Psoas muscle (tissue), 8 donors: ENCODE measurements around the gene PRTG. TPM values are rescaled to one million over a fixed set of nuclear protein-coding genes. Genes with fewer than 3 reads are reported as not detected.

Source experiments
- ATAC-seq, 4 donors: fragments of 200-7000 bp; cut with Tn5 transposase; one replicate each; pipeline ENCODE4 v1.9.1; 2020; ENCODE audit warnings: moderate library complexity in 3 of 4, mild to moderate bottlenecking in 2 of 4
- DNase-seq, 2 donors: peaks; one replicate each; pipeline ENCODE4 v3.0.0-alpha.2; 2020
- H3K27ac ChIP-seq: fragments of 200-600 bp; one replicate; pipeline ENCODE4 v1.8.0; 2022
- H3K27me3 ChIP-seq, 3 donors: fragments of 200-600 bp in 1 of 3; one replicate each; pipeline versions ENCODE4 v1.6.1 to v1.8.0; 2013 to 2022; ENCODE audit warnings: low read length in 2 of 3, mild to moderate bottlenecking in 2 of 3, moderate library complexity in 1 of 3; ENCODE audit not compliant: insufficient read depth in 3 of 3
- H3K36me3 ChIP-seq, 2 donors: fragments of 200-600 bp in 1 of 2; one replicate each; pipeline versions ENCODE4 v1.6.1 to v1.8.0; 2013 to 2022; ENCODE audit warnings: low read depth in 1 of 2, mild to moderate bottlenecking in 1 of 2, moderate library complexity in 1 of 2; ENCODE audit not compliant: insufficient read depth in 1 of 2
- H3K4me1 ChIP-seq: fragments of 200-600 bp; one replicate; pipeline ENCODE4 v1.8.0; 2022
- H3K4me3 ChIP-seq: fragments of 200-600 bp; one replicate; pipeline ENCODE4 v1.8.0; 2022; ENCODE audit warnings: mild to moderate bottlenecking
- H3K9me3 ChIP-seq: fragments of 200-600 bp; one replicate; pipeline ENCODE4 v1.8.0; 2022
- WGBS, 3 donors: extraction: QIAGEN DNeasy Blood & Tissue Kit; methylation state at CpG; one replicate each; pipeline versions ENCODE4 v1.1.6 to v1.1.7; 2013; 5-methylcytosine and 5-hydroxymethylcytosine counted together
- intact Hi-C, 2 donors: fragments of 100-400 bp; cut with DNase I; formaldehyde crosslinking; loops; one replicate each; pipeline versions ENCODE4 v1.11.0 to v1.14.2; 2022
- polyA plus RNA-seq, 3 donors: library from polyadenylated mRNA; stranded (reverse); fragments of 200-250 nt; gene quantifications; one replicate each; pipeline ENCODE4 v1.2.3, GENCODE V29; 2013
- total RNA-seq, 4 donors: library from RNA; stranded (reverse); fragmentation: NEBNext Ultra II Directional in 2 of 4; extraction: Animal tissue kit (Norgen Biotek cat#: 25700) in 2 of 4; gene quantifications; one replicate each; pipeline versions ENCODE4 v1.2.1 to v1.2.4, GENCODE V29; 2021 to 2023
- TF ChIP-seq, protein P1 (sequence below): fragments of 200-600 bp; IDR thresholded peaks from one replicate; pipeline ENCODE4 v1.8.0; 2022; ENCODE audit warnings: antibody characterized with exemption
- donor health status: healthy with polysubstance abuse.
- donor health status: DM: no; HTN: no; CAD: no; lungs with moderate emphysema.
- donor health status: Bipolar disorder and iron deficiency.
- donor health status: healthy.
- donor health status: DM: yes; HTN: yes; CAD: no.
- donor health status: DM: no; HTN: no; CAD: no.
- donor health status: DM: no; HTN: no; CAD: no.
- donor health status: DM: yes; HTN: yes; CAD: no.

PRTG gene
- total and polyA plus RNA-seq, 7 donors = 0.15 to 1.1 (median 0.46) TPM

- intact Hi-C loops = loop anchor here (2.0 to 5.0 kb wide), 3 partner anchors 41 to 61 kb away; no protein-coding TSS in a partner anchor
- WGBS, 3 donors = 1% methylated on average over 70 to 107 of the region's 107 CpGs
- H3K36me3 ChIP-seq = no peaks in the 10 kb centered on the region
- peaks cover 2% of the 10 kb centered on the region for H3K4me1 ChIP-seq
- peak within 1 kb of the TSS; percentile 77 for H3K4me3 ChIP-seq
- H3K27me3 ChIP-seq = no peaks in the 10 kb centered on the region
- DNase-seq (peak; percentile 69 to 83), ATAC-seq (peak; percentile 75 to 86 (median 82))
- TF ChIP-seq, protein P1, sequence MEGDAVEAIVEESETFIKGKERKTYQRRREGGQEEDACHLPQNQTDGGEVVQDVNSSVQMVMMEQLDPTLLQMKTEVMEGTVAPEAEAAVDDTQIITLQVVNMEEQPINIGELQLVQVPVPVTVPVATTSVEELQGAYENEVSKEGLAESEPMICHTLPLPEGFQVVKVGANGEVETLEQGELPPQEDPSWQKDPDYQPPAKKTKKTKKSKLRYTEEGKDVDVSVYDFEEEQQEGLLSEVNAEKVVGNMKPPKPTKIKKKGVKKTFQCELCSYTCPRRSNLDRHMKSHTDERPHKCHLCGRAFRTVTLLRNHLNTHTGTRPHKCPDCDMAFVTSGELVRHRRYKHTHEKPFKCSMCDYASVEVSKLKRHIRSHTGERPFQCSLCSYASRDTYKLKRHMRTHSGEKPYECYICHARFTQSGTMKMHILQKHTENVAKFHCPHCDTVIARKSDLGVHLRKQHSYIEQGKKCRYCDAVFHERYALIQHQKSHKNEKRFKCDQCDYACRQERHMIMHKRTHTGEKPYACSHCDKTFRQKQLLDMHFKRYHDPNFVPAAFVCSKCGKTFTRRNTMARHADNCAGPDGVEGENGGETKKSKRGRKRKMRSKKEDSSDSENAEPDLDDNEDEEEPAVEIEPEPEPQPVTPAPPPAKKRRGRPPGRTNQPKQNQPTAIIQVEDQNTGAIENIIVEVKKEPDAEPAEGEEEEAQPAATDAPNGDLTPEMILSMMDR = no peak
- H3K27ac ChIP-seq = peak within 1 kb of the TSS; percentile 96
- H3K9me3 ChIP-seq = no peaks in the 10 kb centered on the region
These were observed 154.7 kb downstream of the PRTG start, which contains the start of gene PYGO1 for GRCh38 chr15:55588070-55588814. TSS of gene PYGO1 (minus strand) at chr15:55588345. CDS start at chr15:55587883, 462 bp downstream.

DNA sequence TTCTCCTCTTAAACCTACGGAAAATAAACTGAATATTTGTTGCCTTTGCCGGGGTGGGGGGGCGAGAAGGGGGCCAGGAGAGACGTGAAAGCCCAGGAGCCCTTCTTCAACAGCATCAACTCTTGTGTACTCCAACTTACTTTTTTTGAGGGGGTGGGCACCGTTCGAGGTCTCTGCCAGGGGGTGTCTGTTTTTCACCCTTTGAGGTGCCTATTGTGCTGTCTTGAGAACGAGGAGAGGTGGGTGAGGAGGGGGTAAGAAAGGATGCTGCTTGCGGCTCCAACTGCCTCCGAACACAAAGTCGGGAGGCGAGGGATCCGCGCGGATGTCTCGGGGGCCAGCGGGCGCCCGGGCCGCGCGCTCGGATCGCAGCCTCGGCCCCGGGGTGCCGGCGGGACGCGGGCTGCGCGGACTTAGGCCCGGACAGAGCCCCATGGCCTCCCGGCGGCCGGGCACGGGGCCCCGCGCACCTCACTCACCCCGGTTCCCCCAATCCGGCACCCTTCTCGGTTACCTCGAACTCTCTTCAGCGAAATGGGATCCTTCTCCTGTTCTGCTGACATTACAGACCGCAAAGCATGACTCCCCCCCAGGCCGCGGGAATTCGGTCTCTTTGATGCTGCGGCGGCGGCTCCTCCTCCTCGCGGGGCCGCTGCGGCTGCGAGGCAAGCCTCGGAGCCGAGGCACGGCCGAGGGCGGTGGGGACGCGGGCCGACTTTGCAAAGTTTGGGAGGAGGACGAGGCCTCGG, 155.5 kb downstream of the PRTG start:
- TF ChIP-seq, protein P1 = no peak
- Histone ChIP-seq H3K9me3 (no peaks in the 10 kb centered on the region), H3K36me3 (no peaks in the 10 kb centered on the region), H3K4me1 (peaks cover 2% of the 10 kb centered on the region), H3K27ac (peak overlapping the region; percentile 96), H3K27me3 (no peaks in the 10 kb centered on the region), H3K4me3 (peak overlapping the region; percentile 77)
- intact Hi-C loops = loop anchor here (2.0 to 5.0 kb wide), 3 partner anchors 41 to 60 kb away; no protein-coding TSS in a partner anchor
- WGBS, 3 donors = 3 to 6% (median 4%) methylated on average over 46 to 65 of the region's 65 CpGs
- DNase-seq = peak; percentile 51 to 69
- peak; percentile 54 to 64 (median 59) for ATAC-seq

DNA sequence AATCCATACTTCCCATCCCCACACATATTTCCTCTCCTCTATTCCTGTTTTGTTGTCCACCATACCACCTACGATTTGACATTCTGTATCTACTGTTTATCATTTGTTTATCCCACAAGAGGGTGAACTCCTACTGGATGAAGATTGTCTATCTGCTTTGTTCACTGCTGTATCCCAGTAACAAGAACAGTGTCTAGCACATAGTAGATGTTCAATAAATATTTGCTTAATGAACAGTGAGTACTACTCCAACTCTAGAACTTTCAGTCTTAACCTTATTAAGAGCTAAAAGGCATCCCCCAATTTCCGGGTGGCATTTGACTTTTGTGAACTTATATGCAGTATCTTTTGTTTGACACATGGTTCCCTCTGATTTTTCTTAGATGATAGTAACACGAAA, 156.1 kb downstream of the PRTG start:
- peak overlapping the region; percentile 77 for H3K4me3 ChIP-seq
- DNase-seq = no peak
- no peaks in the 10 kb centered on the region for H3K9me3 ChIP-seq
- H3K36me3 ChIP-seq = no peaks in the 10 kb centered on the region
- 59 to 72% (median 69%) methylated on average over 3 of the region's 3 CpGs for WGBS, 3 donors
- intact Hi-C loops = loop anchor here (5.0 kb wide), 2 partner anchors 50 to 60 kb away; no protein-coding TSS in a partner anchor
- no peaks in the 10 kb centered on the region for H3K27me3 ChIP-seq
- peaks cover 2% of the 10 kb centered on the region for H3K4me1 ChIP-seq
- TF ChIP-seq, protein P1 = no peak
- no peak for ATAC-seq
- H3K27ac ChIP-seq = peak overlapping the region; percentile 96

- 74 to 88% (median 76%) methylated on average over 6 of the region's 6 CpGs for WGBS, 3 donors
- intact Hi-C loops = no loop called here
These were observed 166.0 kb downstream of the PRTG start for GRCh38 chr15:55576943-55577342.

More at GRCh38 chr15:55576943-55577342, 166.0 kb downstream of the PRTG start:
- Histone ChIP-seq H3K4me1 (peaks cover 16% of the 10 kb centered on the region), H3K9me3 (no peaks in the 10 kb centered on the region), H3K36me3 (no peaks in the 10 kb centered on the region), H3K27me3 (no peaks in the 10 kb centered on the region), H3K27ac (no peak overlapping the region), H3K4me3 (no peak overlapping the region)
- TF ChIP-seq, protein P1 = no peak
- ATAC-seq (no peak), DNase-seq (no peak)
